ENCODE results near the gene GNAZ. TPM values are rescaled to one million over a fixed set of nuclear protein-coding genes. Genes with fewer than 3 reads are reported as not detected.

Gene GNAZ
- total RNA-seq, 1 experiment from 2014 or later, result 11.1 TPM

GRCh38 chr22:23143119-23143518 is 72.8 kb downstream of the GNAZ start:
- H3K27me3 ChIP-seq (ENCODE audit: insufficient read depth, low read length), result no peaks in the 10 kb centered on the region
- H3K4me1 ChIP-seq (ENCODE audit: control insufficient read depth in 1 of 2, insufficient read depth in 2 of 2, low read length in 2 of 2), result peaks cover 14 to 36% of the 10 kb centered on the region in 2 experiments
- no peaks in the 10 kb centered on the region for H3K9me3 ChIP-seq (ENCODE audit: control insufficient read depth in 1 of 2, insufficient read depth in 1 of 2, low read depth in 1 of 2, low read length in 2 of 2)
- H3K79me2 ChIP-seq (ENCODE audit: insufficient read depth, low read length), result no peaks in the 10 kb centered on the region
- no peaks in the 10 kb centered on the region for H3K9me2 ChIP-seq (ENCODE audit: insufficient read depth)
- no TSS peak for BruUV-seq (replicated peaks)
- H3K4me2 ChIP-seq (ENCODE audit: low read length), result no peak overlapping the region
- intact Hi-C loops (cut with micrococcal nuclease), result no loop called here
- TF ChIP-seq RAD21 (IDR thresholded peaks at IDR 0.05; ENCODE audit: low read depth) (no peak), ZBTB33 (IDR thresholded peaks at IDR 0.05; ENCODE audit: extremely low read depth, insufficient replicate concordance, low read length) (no peak), REST (IDR thresholded peaks at IDR 0.05; ENCODE audit: low read depth) (no peak), CBX3 (IDR thresholded peaks at IDR 0.05; ENCODE audit: low read depth) (no peak), JUND (IDR thresholded peaks at IDR 0.05) (no peak)
- no peak for DNase-seq (ENCODE audit: low read depth, low spot score)
- ATAC-seq, result no peak
- no peak overlapping the region for H3K4me3 ChIP-seq (replicated peaks in 1 of 2; ENCODE audit: low read depth in 1 of 2, low read length in 2 of 2)
- H2AFZ ChIP-seq (ENCODE audit: low read depth, low read length, poor library complexity, severe bottlenecking), result no peak overlapping the region
- ChIA-PET RAD21 (ENCODE audit: low non-redundant PET in 1 of 2, low total read pairs in 2 of 2, uncharacterized antibody in 2 of 2, unreplicated experiment in 2 of 2) (no interaction called here), CTCF (interaction anchor here (0.7 to 2.7 kb wide), 2 partner anchors 117 to 139 kb away, joined by 3 to 20 read pairs; no protein-coding TSS in a partner anchor), POLR2A (no interaction called here)
- H3K9ac ChIP-seq (ENCODE audit: low read length), result no peak overlapping the region
- no peaks in the 10 kb centered on the region for H4K20me1 ChIP-seq (ENCODE audit: insufficient read depth)
- H3K27ac ChIP-seq (ENCODE audit: low read depth, low read length), result no peak overlapping the region
- no peaks in the 10 kb centered on the region for H3K36me3 ChIP-seq (ENCODE audit: control insufficient read depth in 1 of 2, insufficient read depth in 2 of 2, low read length in 2 of 2)

Measured in HCT116 (cell line).